BE2C (cell line): ENCODE data around the gene ANKHD1.

ENCODE experiments used
- DNase-seq: peaks from one replicate; pipeline ENCODE4 v3.0.0-alpha.2; 2020
- H3K27me3 ChIP-seq: fragments of 250-450 bp; sonication (Bioruptor Pico); 2 replicates; pipeline ENCODE4 v1.5.1; 2020; ENCODE audit warnings: mild to moderate bottlenecking
- H3K36me3 ChIP-seq: fragments of 250-450 bp; sonication (Bioruptor Pico); 2 replicates; pipeline ENCODE4 v1.5.1; 2020; ENCODE audit warnings: mild to moderate bottlenecking
- H3K4me1 ChIP-seq: fragments of 250-450 bp; sonication (Bioruptor Pico); 2 replicates; pipeline ENCODE4 v1.5.1; 2020
- H3K4me3 ChIP-seq: 2 replicates; pipeline ENCODE4 v1.5.1; 2011; ENCODE audit warnings: low read depth, low read length
- H3K9me3 ChIP-seq: fragments of 250-450 bp; sonication (Bioruptor Pico); 2 replicates; pipeline ENCODE4 v1.5.1; 2020
- CTCF ChIP-seq: IDR thresholded peaks from 2 replicates; pipeline ENCODE4 v1.5.1; 2012; ENCODE audit warnings: mild to moderate bottlenecking, low read depth, low read length

Gene ANKHD1

GRCh38 chr5:140547508-140548299, 146.1 kb downstream of the ANKHD1 start, which contains the start of gene EIF4EBP3:
EIF4EBP3 (plus strand) TSS chr5:140547662; CDS start chr5:140547738, 76 bp downstream.
- no peaks in the 10 kb centered on the region for H3K9me3 ChIP-seq
- peak; percentile 97 for DNase-seq
- H3K36me3 ChIP-seq = peaks cover 43% of the 10 kb centered on the region
- peak; percentile 55 for TF ChIP-seq CTCF
- H3K4me1 ChIP-seq = peaks cover 16% of the 10 kb centered on the region
- H3K27me3 ChIP-seq = no peaks in the 10 kb centered on the region
- H3K4me3 ChIP-seq = peak within 1 kb of the TSS; percentile 57

- Histone ChIP-seq H3K4me1 (peaks cover 16% of the 10 kb centered on the region), H3K27me3 (no peaks in the 10 kb centered on the region), H3K4me3 (peak overlapping the region; percentile 57), H3K36me3 (peaks cover 40% of the 10 kb centered on the region), H3K9me3 (no peaks in the 10 kb centered on the region)
- no peak for DNase-seq
- no peak for TF ChIP-seq CTCF
Measured at GRCh38 chr5:140548300-140548688, 146.7 kb downstream of the ANKHD1 start.

GRCh38 chr5:140548791-140549190, 147.2 kb downstream of the ANKHD1 start:
- DNase-seq = no peak
- H3K27me3 ChIP-seq = no peaks in the 10 kb centered on the region
- peaks cover 35% of the 10 kb centered on the region for H3K36me3 ChIP-seq
- no peak for TF ChIP-seq CTCF
- peaks cover 16% of the 10 kb centered on the region for H3K4me1 ChIP-seq
- no peaks in the 10 kb centered on the region for H3K9me3 ChIP-seq
- H3K4me3 ChIP-seq = no peak overlapping the region

- TF ChIP-seq CTCF = no peak
- peaks cover 33% of the 10 kb centered on the region for H3K36me3 ChIP-seq
- DNase-seq = peak; percentile 51
- H3K27me3 ChIP-seq = no peaks in the 10 kb centered on the region
- peaks cover 16% of the 10 kb centered on the region for H3K4me1 ChIP-seq
- no peaks in the 10 kb centered on the region for H3K9me3 ChIP-seq
- H3K4me3 ChIP-seq = no peak overlapping the region
Measured at GRCh38 chr5:140549237-140550144, 147.9 kb downstream of the ANKHD1 start.

DNA sequence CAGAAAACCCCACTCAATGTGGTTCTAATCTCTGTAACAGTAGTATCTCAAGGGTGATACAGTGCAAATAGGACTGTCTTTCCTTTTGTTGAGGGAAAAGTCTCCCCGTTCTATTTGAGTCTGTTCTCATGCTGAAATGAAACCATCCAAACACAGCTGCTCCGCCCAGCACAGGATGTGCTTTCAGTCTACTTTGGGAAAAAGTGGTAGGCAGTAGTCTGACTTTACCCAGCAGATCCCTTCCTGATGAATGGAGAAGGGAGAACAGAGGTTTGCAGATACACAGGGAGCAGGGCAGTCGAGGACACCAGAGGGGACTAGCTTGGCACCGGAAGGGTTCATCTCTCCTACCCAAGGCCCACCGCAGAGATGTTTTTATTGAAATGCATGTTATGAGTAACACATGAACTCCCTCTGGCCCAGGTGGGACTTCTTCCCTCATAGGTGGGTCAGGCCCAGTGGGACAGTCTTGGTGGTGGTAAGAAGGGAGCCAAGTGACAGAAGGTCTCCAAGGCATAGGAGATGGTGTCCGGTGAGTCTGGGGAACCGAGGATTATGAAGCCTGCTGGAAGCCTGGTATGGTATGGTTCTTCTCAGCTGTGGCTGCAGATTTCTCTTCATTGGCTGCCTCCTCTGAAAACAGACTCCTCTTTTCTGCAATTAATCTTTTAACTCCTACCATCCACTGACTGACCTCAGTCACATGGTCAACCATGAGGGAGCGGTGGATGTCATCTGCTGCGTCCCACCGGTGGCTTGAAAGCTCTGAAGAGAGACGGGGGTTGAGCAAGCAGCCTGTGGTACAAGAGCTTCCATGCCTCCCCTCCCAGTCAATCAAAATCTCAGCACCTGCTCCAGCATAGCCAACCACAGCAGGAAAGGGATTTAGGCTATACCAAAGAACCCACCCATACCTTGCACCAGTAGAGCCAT, 148.8 kb downstream of the ANKHD1 start:
- H3K4me3 ChIP-seq = no peak overlapping the region
- no peak for TF ChIP-seq CTCF
- H3K36me3 ChIP-seq = peaks cover 33% of the 10 kb centered on the region

More for the DNA sequence above, 148.8 kb downstream of the ANKHD1 start:
- Histone ChIP-seq H3K4me1 (peaks cover 16% of the 10 kb centered on the region), H3K27me3 (no peaks in the 10 kb centered on the region), H3K9me3 (no peaks in the 10 kb centered on the region)
- no peak for DNase-seq
